Neural progenitor cell (in vitro differentiated cells): ENCODE data around the gene CACHD1. TPM values are rescaled to one million over a fixed set of nuclear protein-coding genes. Genes with fewer than 3 reads are reported as not detected.

Experiments
- DNase-seq: peaks from one replicate; pipeline ENCODE4 v3.0.0-alpha.2; 2016; ENCODE audit warnings: low spot score
- H2AFZ ChIP-seq: fragments of 200-600 bp; sonication (generic); replicated peaks from 2 replicates; pipeline ENCODE4 v1.6.1; 2016; ENCODE audit warnings: antibody characterized with exemption
- H3F3A ChIP-seq: fragments of 200-600 bp; sonication (generic); 2 replicates; pipeline ENCODE4 v1.6.1; 2016; ENCODE audit warnings: antibody characterized with exemption, low read depth
- H3K27ac ChIP-seq: fragments of 200-600 bp; sonication (generic); 2 replicates; pipeline ENCODE4 v1.5.1; 2016; ENCODE audit warnings: mild to moderate bottlenecking
- H3K27me3 ChIP-seq: fragments of 200-600 bp; sonication (generic); 2 replicates; pipeline ENCODE4 v1.6.1; 2016; ENCODE audit warnings: mild to moderate bottlenecking, moderate library complexity
- H3K36me3 ChIP-seq: fragments of 200-600 bp; sonication (generic); 2 replicates; pipeline ENCODE4 v1.5.1; 2016
- H3K4me1 ChIP-seq: fragments of 200-600 bp; sonication (generic); 2 replicates; pipeline ENCODE4 v1.6.1; 2016; ENCODE audit warnings: mixed run types
- H3K4me2 ChIP-seq: fragments of 200-600 bp; sonication (generic); 2 replicates; pipeline ENCODE4 v1.6.1; 2016
- H3K4me3 ChIP-seq: fragments of 200-600 bp; sonication (generic); 2 replicates; pipeline ENCODE4 v1.5.1; 2016
- H3K79me2 ChIP-seq: fragments of 200-600 bp; sonication (generic); 2 replicates; pipeline ENCODE4 v1.6.1; 2016; ENCODE audit warnings: low read depth
- H3K9ac ChIP-seq: fragments of 200-600 bp; sonication (generic); 2 replicates; pipeline ENCODE4 v1.6.1; 2016
- H3K9me3 ChIP-seq: fragments of 200-600 bp; sonication (generic); 2 replicates; pipeline ENCODE4 v1.5.1; 2016; ENCODE audit warnings: low read depth
- H4K20me1 ChIP-seq: fragments of 200-600 bp; sonication (generic); 2 replicates; pipeline ENCODE4 v1.6.1; 2016; ENCODE audit warnings: low read depth
- H3K27ac Mint-ChIP-seq: 3 replicates; pipeline ENCODE4 v1.8.0; 2021; ENCODE audit warnings: mixed read lengths
- H3K27me3 Mint-ChIP-seq: 2 replicates; pipeline ENCODE4 v1.8.0; 2022; ENCODE audit warnings: low read depth, mild to moderate bottlenecking, inconsistent platforms, moderate library complexity, mixed read lengths; ENCODE audit not compliant: insufficient read depth
- H3K36me3 Mint-ChIP-seq: 3 replicates; pipeline ENCODE4 v1.8.0; 2021; ENCODE audit warnings: mixed read lengths
- H3K4me1 Mint-ChIP-seq: 3 replicates; pipeline ENCODE4 v1.8.0; 2021; ENCODE audit warnings: mixed read lengths
- H3K4me3 Mint-ChIP-seq: 3 replicates; pipeline ENCODE4 v1.8.0; 2021; ENCODE audit warnings: mild to moderate bottlenecking, moderate library complexity, mixed read lengths
- H3K9me3 Mint-ChIP-seq: 3 replicates; pipeline ENCODE4 v1.8.0; 2020; ENCODE audit warnings: mixed read lengths
- EZH2 ChIP-seq: fragments of 200-600 bp; sonication (generic); IDR thresholded peaks from 2 replicates; pipeline ENCODE4 v1.6.1; 2017; ENCODE audit warnings: antibody characterized with exemption, mild to moderate bottlenecking, moderate library complexity
- EZH2phosphoT487 ChIP-seq: fragments of 200-600 bp; sonication (generic); IDR thresholded peaks from 2 replicates; pipeline ENCODE4 v1.6.1; 2017; ENCODE audit warnings: antibody characterized with exemption
- total RNA-seq: library from RNA; depleted of rRNA; stranded (reverse); fragments of >200 nt; gene quantifications from 2 replicates; pipeline ENCODE4 v1.2.3, GENCODE V29; 2015; ENCODE audit warnings: low replicate concordance
- TF ChIP-seq, protein P1 (sequence below): fragments of 200-600 bp; sonication (generic); IDR thresholded peaks from 2 replicates; pipeline ENCODE4 v1.5.1; 2017; ENCODE audit warnings: antibody characterized with exemption, mild to moderate bottlenecking

Gene CACHD1
- total RNA-seq, 1 donor from 2014 or later = 61.0 TPM

DNA sequence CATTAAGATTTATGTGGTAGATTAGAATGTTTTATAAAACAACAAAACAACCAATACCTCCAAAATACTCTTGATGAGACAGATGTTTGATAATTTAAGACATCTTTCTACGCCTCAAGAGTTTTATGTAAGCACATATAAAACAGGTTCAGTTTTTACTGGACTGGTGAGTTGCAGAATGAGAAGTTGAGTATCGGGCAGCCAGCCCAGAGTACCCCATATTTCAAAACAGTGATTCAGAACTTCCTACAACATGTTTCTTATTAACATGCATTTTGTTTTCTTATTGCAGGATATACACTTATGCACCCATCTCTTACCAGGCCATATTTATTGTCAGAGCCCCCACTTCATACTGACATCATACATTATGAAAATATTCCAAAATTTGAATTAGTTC lies 183.5 kb downstream of the CACHD1 start:
- peaks cover 4% of the 10 kb centered on the region for H3K27me3 Mint-ChIP-seq
- no peak for DNase-seq
- Histone ChIP-seq H3K27ac (no peak overlapping the region), H3K36me3 (peaks cover 16% of the 10 kb centered on the region), H3K27me3 (no peaks in the 10 kb centered on the region), H3K4me1 (no peaks in the 10 kb centered on the region), H2AFZ (no peak overlapping the region), H3K4me3 (no peak overlapping the region), H3K4me2 (no peak overlapping the region), H3K9me3 (no peaks in the 10 kb centered on the region), H3K79me2 (no peaks in the 10 kb centered on the region), H3K9ac (no peak overlapping the region), H4K20me1 (no peaks in the 10 kb centered on the region), H3F3A (no peaks in the 10 kb centered on the region)
- H3K4me1 Mint-ChIP-seq = peaks cover 13% of the 10 kb centered on the region
- peaks cover 60% of the 10 kb centered on the region for H3K36me3 Mint-ChIP-seq
- H3K9me3 Mint-ChIP-seq = no peaks in the 10 kb centered on the region
- H3K27ac Mint-ChIP-seq = no peak overlapping the region
- no peak overlapping the region for H3K4me3 Mint-ChIP-seq
- no peak for TF ChIP-seq EZH2phosphoT487

DNA sequence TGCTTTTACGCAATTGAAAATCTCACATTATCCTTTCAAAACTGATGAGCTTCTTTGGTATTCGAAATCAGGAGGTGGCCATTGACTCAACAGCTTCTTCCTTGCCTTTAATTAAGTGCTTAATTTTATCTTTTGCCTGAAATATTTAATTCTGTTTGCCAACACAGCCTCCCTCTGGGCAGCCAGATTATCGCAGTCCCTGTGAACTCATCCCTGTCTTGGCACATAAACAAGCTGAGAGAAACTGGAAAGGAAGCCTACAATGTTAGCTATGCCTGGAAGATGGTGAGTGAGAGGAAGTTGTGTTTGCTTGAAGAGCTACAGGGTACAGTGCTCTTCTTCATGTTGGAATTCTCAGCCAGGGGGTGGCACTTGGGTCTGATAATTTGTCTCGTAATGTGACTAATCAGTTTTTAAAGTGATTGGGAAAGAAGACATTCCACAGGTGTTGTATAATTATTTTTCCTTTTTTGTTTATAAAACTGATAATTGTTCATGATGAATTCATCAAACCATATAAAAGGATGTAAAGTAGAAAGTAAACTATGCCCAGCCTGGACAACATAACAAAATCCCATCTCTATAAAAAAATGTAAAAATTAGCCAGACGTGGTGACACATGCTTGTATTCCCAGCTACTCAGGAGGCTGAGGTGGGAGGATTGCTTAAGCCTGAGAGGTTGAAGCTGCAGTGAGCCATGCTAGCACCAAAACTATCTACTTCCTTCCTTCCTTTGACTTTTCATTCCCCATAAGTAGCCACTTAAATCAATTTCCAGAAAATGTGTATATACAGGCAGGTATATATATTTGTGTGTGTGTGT lies 184.8 kb downstream of the CACHD1 start:
- Mint-ChIP-seq H3K4me3 (no peak overlapping the region), H3K27me3 (peaks cover 2% of the 10 kb centered on the region), H3K9me3 (no peaks in the 10 kb centered on the region), H3K36me3 (peaks cover 63% of the 10 kb centered on the region), H3K27ac (no peak overlapping the region), H3K4me1 (peaks cover 5% of the 10 kb centered on the region)
- Histone ChIP-seq H3K79me2 (no peaks in the 10 kb centered on the region), H3K27me3 (no peaks in the 10 kb centered on the region), H3K4me3 (no peak overlapping the region), H3K4me1 (no peaks in the 10 kb centered on the region), H3K9ac (no peak overlapping the region), H3K9me3 (no peaks in the 10 kb centered on the region), H3K27ac (no peak overlapping the region), H3F3A (no peaks in the 10 kb centered on the region), H2AFZ (no peak overlapping the region), H3K4me2 (no peak overlapping the region), H4K20me1 (no peaks in the 10 kb centered on the region), H3K36me3 (peaks cover 13% of the 10 kb centered on the region)
- TF ChIP-seq EZH2 (no peak), EZH2phosphoT487 (no peak)
- TF ChIP-seq, protein P1, sequence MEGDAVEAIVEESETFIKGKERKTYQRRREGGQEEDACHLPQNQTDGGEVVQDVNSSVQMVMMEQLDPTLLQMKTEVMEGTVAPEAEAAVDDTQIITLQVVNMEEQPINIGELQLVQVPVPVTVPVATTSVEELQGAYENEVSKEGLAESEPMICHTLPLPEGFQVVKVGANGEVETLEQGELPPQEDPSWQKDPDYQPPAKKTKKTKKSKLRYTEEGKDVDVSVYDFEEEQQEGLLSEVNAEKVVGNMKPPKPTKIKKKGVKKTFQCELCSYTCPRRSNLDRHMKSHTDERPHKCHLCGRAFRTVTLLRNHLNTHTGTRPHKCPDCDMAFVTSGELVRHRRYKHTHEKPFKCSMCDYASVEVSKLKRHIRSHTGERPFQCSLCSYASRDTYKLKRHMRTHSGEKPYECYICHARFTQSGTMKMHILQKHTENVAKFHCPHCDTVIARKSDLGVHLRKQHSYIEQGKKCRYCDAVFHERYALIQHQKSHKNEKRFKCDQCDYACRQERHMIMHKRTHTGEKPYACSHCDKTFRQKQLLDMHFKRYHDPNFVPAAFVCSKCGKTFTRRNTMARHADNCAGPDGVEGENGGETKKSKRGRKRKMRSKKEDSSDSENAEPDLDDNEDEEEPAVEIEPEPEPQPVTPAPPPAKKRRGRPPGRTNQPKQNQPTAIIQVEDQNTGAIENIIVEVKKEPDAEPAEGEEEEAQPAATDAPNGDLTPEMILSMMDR = peak; percentile 10
- DNase-seq = no peak

DNA sequence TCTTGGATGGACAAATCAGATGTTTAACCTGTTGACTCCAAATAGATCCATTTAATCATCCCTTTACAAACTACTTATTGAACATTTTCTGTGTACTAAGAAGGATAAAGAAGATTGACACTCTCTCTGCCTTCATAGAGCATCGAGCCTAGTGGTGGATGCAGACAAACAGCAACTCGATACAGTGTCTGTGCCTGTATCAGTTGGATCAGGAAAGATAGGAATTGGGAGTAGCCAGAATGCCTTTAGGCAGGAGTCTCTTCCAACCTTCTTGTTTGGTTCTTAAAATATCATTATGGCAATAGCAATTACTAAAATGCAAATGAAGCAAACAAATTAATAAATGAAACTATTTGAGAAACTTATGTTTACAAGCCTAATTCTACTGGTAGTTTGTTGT lies 185.9 kb downstream of the CACHD1 start:
- H3K9me3 ChIP-seq = no peaks in the 10 kb centered on the region
- Mint-ChIP-seq H3K9me3 (no peaks in the 10 kb centered on the region), H3K4me3 (no peak overlapping the region), H3K27me3 (peaks cover 2% of the 10 kb centered on the region), H3K36me3 (peaks cover 63% of the 10 kb centered on the region), H3K4me1 (no peaks in the 10 kb centered on the region), H3K27ac (no peak overlapping the region)
- no peaks in the 10 kb centered on the region for H4K20me1 ChIP-seq
- H2AFZ ChIP-seq = no peak overlapping the region
- H3K4me2 ChIP-seq = no peak overlapping the region
- no peak overlapping the region for H3K9ac ChIP-seq
- no peaks in the 10 kb centered on the region for H3F3A ChIP-seq
- H3K27me3 ChIP-seq = no peaks in the 10 kb centered on the region
- H3K4me3 ChIP-seq = no peak overlapping the region
- H3K79me2 ChIP-seq = no peaks in the 10 kb centered on the region
- no peak for TF ChIP-seq EZH2
- no peak for TF ChIP-seq EZH2phosphoT487
- TF ChIP-seq, protein P1 = no peak
- peaks cover 19% of the 10 kb centered on the region for H3K36me3 ChIP-seq
- no peaks in the 10 kb centered on the region for H3K4me1 ChIP-seq
- DNase-seq = no peak
- no peak overlapping the region for H3K27ac ChIP-seq

GRCh38 chr1:64659478-64660138 lies 189.7 kb downstream of the CACHD1 start:
- H3K27ac ChIP-seq = no peak overlapping the region
- no peak overlapping the region for H3K9ac ChIP-seq
- H3F3A ChIP-seq = peaks cover 7% of the 10 kb centered on the region
- H3K36me3 ChIP-seq = peaks cover 19% of the 10 kb centered on the region
- H3K4me2 ChIP-seq = no peak overlapping the region
- Mint-ChIP-seq H3K27ac (no peak overlapping the region), H3K27me3 (no peaks in the 10 kb centered on the region), H3K36me3 (peaks cover 67% of the 10 kb centered on the region), H3K4me3 (no peak overlapping the region), H3K4me1 (peaks cover 29% of the 10 kb centered on the region), H3K9me3 (no peaks in the 10 kb centered on the region)
- no peaks in the 10 kb centered on the region for H3K79me2 ChIP-seq
- no peaks in the 10 kb centered on the region for H3K27me3 ChIP-seq
- H3K4me1 ChIP-seq = peaks cover 12% of the 10 kb centered on the region
- H3K4me3 ChIP-seq = no peak overlapping the region
- no peak for DNase-seq
- no peaks in the 10 kb centered on the region for H3K9me3 ChIP-seq
- no peak overlapping the region for H2AFZ ChIP-seq
- no peaks in the 10 kb centered on the region for H4K20me1 ChIP-seq
- no peak for TF ChIP-seq EZH2
- TF ChIP-seq EZH2phosphoT487 = no peak
- TF ChIP-seq, protein P1 = no peak
